ENCODE measurements around the gene PRICKLE2.
"Not testable (repeated sequence)": the region's sequence is repeated elsewhere in the genome, so short reads cannot be mapped to it uniquely, and the experiment has no call there.

The PRICKLE2 gene

DNA sequence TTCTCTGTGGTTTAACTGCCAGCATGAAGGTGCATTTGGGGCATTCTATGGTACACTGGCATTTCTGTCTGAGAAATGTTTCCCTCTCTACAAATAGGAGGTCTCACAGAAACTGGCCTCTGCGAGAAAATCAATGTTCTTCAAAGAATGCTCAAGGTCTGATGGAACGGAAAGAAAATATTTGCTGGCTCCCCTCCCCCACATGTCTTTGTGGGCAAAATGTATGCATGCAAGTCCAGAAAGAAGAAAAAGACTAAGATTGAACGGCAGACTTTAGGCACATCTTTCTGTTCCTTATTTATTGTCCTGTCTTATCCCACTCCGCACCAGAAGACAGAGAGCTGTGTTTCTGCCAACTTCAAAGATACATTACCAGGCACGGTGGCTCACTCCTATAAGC lies 118.1 kb downstream of the PRICKLE2 start:
- in situ Hi-C loops (cut with HindIII; ENCODE audit: low sequenced_read_pairs), result no loop called here

DNA sequence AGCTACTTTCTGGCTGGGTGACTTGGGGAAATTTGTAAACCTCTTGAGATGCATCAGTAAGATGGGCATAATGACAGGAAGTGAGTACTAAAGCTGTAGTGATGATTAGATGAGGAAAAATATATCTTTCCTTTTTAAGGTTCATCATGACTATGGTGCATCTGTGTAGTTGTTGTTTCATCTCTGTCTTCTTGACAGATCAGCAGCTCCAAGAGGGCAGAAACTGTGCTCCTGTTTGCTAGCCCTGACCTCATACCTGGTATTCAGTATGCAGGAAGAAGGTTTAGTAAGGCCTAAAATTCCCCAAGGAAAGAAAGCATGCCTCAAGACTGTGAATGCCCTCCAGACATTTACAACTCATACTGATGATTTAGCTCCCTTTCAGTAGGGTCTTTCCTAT lies 119.5 kb downstream of the PRICKLE2 start:
- in situ Hi-C loops (cut with HindIII; ENCODE audit: low sequenced_read_pairs), result no loop called here

DNA sequence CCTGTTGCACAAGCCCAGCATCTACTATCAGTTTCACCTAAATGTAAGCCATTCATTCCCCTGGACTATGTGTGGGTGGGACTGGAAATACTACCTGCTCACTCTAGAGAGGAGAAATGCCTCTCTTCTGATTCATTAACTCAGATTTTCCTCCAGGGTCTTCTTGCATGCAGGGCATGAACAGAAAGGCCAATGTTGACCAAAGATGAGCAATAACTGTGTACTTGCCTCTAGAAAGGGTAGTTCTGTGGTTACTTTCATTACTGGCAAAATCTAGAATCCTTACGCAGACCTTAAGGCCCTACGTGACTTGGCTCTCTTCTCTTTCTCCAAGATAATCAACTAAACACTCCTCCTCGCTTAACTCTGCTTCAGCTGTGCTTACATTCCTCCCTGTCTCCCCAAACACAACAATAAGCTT lies 120.6 kb downstream of the PRICKLE2 start:
- in situ Hi-C loops (cut with HindIII; ENCODE audit: low sequenced_read_pairs), result no loop called here

DNA sequence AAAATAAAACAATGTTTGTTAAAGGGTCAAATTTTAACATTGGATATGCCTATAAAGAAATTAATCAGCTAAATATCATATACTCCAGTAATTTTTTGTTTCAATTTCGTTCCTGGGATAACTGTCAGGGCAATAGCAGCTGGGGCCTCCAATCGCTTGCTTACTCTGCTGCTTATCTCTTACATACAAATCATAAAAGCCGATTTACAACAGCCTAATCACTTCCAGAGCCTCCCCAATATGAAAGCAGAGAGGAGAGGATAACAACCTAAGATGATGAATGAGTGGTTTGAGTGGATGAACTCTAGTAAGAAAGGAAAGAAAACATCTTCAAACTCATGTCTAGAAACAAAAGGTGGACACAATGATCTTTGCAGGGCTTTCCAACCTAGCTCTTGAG lies 121.3 kb downstream of the PRICKLE2 start:
- in situ Hi-C loops (cut with HindIII; ENCODE audit: low sequenced_read_pairs), result no loop called here

DNA sequence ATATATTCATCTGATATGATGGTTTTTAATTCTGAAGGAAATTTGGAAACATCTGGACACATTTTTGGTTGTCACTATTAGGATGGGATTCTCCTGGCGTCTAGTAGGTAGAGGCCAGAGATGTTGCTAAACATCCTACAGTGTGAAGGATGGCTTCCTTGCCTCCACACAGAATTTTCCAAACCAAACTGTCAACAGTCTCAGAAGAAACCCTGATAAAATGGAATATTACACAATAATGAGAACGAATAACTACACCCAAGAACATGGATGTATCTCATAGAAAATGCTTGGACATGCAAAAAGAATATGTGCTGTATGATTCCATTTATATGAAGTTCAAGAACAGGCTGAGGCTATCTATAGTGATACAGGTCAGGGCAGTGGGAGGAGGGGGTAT lies 122.1 kb downstream of the PRICKLE2 start:
- in situ Hi-C loops (cut with HindIII; ENCODE audit: low sequenced_read_pairs), result no loop called here

DNA sequence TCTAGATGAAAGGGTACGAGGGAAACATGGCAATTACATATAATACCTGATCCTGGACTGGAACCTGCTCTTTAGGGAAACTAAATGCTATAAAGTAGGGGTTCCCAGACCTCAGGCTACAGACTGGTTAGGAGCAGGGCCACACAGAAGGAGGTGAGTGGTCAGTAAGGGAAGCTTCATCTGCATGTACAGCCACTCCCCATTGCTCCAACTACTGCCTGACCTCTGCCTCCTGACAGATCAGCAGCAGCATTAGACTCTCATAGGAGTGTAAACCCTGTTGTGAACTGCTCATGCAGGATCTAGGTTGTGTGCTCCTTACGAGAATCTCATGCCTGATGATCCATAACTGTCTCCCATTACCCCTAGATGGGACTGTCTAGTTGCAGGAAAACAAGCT lies 123.1 kb downstream of the PRICKLE2 start:
- in situ Hi-C loops (cut with HindIII; ENCODE audit: low sequenced_read_pairs), result no loop called here

DNA sequence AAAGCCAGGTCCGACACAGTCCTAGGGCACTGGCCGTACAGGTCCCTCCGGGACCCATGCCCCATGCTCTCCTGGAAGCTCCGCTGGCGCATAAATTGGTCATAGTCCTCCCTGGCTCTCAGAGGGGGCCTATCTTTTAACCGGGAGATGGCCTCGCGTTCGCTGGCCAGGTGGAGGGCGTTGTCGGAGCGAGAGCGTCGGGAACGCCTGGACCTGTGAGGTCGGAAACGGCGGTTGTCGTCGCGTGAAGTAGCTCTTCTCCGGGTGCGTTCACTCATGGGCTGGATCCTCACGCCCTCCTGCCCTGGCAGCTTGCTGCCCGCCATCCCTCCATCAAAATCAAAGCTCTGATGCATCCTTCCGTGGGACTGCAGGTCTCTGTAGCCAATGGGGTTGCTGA lies 126.0 kb downstream of the PRICKLE2 start:
- in situ Hi-C loops (cut with HindIII; ENCODE audit: low sequenced_read_pairs), result no loop called here

DNA sequence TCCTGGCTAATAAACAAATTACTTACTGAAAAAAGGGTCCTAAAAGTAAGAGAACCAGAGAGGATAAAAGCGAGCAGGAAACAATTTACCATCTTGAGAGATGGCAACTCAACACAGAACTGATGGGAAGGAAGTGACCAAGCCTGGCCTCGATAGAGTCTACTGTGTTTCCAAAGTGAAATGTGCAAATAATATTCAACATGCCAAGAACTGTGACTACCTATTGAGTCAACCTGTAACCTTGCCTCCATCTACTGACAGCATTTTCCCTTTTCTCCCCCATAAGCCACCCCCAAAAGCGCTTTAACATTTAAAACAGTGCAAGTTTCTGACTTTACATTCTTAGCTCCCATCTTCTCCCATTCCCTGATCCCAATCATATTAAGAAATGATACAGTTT lies 126.6 kb downstream of the PRICKLE2 start:
- in situ Hi-C loops (cut with HindIII; ENCODE audit: low sequenced_read_pairs), result no loop called here

DNA sequence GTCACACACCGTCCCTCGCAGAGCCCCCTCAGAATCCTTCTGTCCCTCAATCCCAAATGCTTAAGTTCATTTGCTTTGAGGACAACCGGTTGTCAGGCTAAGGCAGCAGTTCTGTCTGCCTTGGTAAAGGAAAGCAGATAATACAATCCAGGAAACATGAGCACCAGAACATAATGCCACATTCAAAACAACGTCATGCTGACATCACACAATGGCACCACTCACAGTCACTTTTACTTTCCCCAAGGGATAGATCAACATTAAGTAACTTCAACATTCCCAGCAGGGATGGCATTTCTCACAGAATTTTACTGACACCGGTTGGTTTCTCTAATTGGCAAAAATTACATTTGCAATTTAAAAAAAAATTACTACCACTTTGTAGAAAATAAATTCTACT lies 127.3 kb downstream of the PRICKLE2 start:
- in situ Hi-C loops (cut with HindIII; ENCODE audit: low sequenced_read_pairs), result no loop called here

DNA sequence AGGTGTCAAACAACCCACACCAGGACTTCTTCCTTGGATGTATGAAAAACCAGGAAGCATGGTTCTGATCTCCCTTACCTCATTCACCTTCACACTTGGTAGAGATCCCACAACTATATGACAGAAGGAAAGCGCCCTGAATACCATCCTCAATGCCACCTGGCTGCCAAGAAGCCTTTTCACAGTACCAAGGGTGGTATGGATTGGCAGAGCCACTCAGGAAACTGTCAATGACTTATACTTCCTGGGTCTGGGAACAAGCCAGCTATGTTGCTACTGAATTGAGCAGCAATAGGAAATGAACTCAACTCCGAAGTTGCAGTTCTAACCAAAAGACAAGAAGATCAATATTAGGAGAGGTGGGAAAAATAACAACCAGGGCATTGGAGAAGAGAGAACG lies 129.5 kb downstream of the PRICKLE2 start:
- in situ Hi-C loops (cut with HindIII; ENCODE audit: low sequenced_read_pairs), result no loop called here

DNA sequence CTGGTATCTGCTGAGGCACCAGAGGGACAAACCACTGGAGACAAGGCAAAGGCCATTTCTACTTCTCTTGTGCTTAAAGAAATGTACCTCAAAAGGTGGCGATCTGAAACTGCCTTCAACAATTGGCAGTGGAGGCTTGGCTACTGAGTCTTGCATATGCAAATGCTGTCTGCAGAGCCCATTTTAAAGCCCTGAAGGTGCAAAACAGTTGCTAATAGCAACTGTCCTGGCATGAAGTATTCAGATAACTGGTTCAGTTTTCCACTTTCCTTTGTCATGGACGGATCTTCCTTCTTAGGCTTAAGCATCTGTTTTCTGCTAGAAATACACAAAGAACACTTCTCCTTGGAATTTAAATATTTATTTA lies 130.6 kb downstream of the PRICKLE2 start:
- in situ Hi-C loops (cut with HindIII; ENCODE audit: low sequenced_read_pairs), result no loop called here

DNA sequence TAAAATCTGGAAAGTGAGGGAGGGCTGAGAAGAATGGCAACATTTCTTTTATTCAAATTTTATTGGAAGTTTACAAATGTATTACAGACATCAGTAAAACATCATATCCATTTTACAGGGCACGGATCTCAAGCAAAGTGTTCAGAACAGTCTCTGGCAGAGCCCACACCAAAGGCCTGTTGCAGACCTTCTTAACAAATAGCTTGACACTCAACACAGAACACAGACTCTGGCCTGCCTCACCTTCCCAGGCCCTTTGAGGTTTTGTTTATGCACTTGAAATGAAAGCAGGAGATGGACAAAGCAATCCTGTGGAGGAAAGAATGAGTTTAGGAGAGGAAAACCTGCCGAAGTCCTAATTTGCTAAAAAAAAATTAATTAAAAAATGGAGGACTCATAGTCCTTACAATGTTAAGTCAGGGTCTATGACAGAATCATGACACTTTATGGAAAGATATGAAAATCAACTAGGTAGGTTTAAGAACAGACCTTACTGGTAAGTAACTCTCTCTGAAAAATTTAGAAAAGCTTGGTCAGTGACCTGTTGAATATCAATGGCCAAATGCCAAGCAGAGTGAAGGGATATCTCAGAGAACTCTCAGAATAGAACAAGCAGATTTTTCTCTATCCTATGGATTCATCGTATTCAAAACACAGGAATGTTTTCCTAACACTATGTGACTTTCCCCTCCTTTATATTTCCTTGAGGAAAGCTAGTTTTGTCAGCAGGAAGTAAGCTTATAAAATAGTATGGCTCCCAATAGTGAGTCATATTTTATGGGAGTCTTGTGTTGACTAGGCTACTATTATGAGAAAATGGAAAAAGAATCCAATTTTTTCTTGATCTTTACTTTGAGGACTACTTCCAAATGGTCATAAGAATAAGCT lies 131.2 kb downstream of the PRICKLE2 start:
- in situ Hi-C loops (cut with HindIII; ENCODE audit: low sequenced_read_pairs), result no loop called here

DNA sequence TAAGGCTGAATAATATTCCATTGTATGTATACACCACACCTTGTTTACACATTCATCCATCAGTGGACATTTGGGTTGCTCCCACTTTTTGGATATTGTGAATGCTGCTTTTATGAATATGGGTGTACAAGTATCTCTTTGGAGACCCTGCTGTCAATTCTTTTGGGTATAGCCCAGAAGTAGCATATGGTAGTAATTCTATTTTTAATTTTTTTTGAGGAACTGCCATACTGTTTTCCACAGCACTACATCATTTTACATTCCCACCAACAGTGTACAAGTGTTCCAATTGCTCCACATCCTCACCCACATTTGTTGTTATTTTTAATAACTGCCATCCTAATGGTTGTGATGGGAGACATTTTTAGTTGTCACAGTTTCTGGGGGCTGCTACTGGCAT lies 132.1 kb downstream of the PRICKLE2 start:
- in situ Hi-C loops (cut with HindIII; ENCODE audit: low sequenced_read_pairs), result no loop called here

DNA sequence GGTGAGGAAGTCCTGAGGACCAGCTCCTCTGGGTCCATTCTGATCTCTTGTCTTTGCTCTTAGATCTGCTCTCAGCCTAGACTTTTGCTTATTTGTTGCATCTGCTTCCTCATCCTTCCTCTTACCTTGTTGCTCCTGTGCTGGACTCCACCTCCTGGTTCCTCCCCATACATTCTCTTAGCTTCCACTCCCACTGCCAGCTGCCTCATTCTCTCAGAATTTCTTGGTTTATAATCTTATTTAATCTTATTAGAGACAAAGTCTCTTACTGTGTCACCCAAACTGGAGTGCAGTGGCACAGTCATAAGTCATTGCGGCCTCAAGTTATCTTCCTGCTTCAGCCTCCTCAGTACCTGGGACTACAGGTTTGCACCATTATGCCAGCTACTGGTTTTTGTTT lies 133.8 kb downstream of the PRICKLE2 start:
- in situ Hi-C loops (cut with HindIII; ENCODE audit: low sequenced_read_pairs), result no loop called here

DNA sequence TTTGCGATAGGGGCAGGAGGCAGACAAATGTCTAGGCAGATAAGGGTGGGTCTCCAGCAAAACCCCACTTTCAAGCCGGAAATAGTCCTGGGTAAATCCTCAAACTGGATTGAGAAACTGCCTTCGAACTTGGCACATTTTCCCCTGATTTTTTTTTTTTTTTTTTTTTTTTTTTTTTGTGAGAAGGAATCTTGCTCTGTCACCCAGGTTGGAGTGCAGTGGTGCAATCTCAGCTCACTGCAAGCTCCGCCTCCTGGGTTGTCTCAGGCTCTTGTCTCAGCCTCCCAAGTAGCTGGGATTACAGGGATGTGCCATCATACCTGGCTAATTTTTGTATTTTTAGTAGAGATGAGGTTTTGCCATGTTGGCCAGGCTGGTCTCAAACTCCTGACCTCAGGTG lies 135.9 kb downstream of the PRICKLE2 start:
- in situ Hi-C loops (cut with HindIII; ENCODE audit: low sequenced_read_pairs), result not testable (repeated sequence)

DNA sequence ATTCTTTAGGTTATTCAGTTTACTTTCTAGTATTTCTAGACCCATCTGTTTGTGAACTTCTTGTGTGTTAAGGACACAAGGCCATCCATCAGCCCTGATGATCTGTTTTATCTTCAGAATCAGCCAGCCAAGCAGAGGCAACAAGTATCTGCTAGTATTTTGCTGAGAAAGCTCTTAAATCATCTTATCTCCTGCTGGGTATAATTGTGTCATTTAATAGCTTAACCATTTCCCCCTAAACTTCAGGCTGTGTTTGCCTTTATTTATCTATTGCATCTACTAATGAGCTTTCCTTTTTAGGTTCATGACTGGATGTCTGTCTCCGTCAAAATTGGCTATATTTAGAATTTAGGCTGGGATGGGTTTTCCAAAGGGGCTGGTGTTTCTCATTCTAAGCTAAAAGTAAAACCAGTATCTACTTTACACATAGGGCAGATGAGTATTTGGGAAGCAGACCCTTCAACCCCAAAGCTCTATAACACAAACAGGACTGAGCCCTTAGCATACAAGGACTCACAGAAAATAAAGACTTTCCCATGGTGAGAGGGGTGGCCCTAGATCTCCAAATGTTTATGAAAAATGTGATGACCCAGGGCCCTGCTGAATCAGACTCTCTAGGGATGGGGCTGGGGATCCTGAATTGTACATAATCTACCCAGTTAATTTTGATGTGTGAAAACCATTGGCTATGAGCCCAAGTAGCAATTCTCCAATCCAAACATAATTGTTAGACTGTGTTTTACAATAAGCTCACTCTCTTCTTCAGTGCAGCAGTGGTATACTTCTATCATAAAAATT lies 136.7 kb downstream of the PRICKLE2 start:
- in situ Hi-C loops (cut with HindIII; ENCODE audit: low sequenced_read_pairs), result no loop called here

DNA sequence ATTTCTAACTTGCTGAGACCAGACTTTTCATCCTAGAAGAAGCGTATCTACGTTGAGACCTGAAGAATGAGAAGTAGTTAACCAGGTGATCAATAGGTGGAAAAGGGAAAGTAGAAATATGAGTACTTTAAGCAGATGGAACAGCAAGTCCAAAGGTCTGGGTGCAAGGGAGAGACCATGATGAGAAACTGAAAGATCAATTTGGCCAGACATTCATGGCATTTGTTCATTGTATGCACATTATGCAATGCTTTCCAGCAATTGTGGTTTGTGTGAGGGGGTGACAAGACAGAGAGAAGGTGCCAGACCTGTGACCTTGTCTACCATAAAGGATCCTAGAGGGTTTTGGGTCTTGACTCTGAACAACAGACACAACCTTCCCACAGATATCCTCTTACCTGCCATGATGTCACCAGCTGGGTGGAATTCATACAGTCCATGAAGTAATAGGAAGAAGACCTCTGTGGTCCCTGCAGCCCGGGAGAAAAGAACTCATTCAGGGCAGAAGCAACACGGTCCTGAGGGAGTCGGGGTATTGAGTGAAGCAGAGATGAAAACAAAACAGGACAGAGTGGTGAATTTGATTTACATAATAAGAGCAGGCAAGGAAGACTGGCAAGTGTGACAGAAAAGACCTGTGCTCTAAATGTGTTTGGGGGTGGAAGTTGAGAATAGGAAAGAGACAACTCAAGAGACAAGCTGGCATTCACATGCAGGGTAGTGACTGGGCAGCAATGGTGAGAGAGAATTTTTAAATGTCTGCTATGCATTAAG lies 138.6 kb downstream of the PRICKLE2 start:
- in situ Hi-C loops (cut with HindIII; ENCODE audit: low sequenced_read_pairs), result no loop called here

DNA sequence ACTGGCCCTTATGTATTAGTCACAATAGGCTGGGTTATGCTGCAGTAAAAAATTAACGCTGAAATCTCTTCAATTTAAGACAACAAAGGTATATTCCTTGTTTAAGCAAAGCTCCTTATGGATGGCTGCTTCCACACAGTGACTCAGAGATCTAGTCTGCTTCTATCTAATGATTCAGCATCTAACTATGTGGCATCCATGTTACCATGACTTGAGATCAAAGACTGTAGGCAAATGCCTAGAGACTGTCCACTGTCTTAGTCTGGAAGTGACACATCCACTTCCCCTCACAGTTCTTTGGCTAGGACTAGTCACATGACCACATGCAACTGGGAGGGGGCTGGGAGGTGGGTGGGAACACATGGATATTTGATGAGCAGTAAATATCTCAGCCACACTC lies 140.6 kb downstream of the PRICKLE2 start:
- in situ Hi-C loops (cut with HindIII; ENCODE audit: low sequenced_read_pairs), result no loop called here

DNA sequence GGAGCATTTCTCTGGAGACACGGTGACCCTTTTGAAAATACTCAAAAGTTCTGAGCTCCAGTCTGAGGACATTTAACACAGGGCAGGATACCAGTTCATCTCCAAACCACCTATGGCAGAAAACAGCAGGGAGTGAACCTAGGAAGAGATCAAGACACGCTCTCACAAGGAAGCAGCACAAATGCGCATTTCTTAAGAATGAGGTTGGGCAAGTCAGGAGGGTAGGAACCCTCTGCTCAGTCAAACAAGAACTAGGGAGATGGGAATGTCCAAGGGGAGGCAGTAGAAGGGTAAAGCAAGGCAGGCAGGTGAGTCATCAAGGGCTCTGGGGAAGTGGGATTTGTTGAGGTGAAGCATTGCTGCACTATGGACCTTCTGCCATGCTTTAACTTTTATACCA lies 141.7 kb downstream of the PRICKLE2 start:
- in situ Hi-C loops (cut with HindIII; ENCODE audit: low sequenced_read_pairs), result no loop called here

DNA sequence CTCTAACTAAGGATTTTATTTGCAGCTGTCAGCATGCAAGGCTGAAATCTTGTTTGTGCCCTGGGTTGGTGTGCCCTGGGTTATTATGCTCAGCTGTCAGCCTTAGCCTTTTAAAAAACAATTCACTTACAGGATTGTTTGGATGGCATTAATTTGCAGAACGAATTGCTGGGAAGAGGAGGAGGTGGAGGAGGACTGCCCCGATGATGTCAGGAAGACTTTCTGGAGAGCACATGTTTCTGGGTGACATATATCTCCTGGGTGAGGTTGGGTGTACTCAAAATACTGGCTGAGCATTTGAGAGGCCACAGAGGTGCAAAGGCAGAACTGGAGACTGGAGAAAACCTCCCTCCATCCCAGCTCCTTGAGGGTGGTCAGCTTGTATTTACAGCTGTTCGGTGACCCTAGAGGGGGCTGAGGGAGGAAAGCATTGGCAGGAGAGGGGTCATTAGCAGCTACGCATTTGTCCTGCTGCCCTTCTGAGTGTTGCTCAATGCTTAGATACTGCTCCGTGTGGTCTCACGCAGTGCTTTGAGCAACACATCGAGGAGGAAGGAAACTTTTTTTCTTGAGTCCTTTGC lies 142.2 kb downstream of the PRICKLE2 start:
- in situ Hi-C loops (cut with HindIII; ENCODE audit: low sequenced_read_pairs), result no loop called here

DNA sequence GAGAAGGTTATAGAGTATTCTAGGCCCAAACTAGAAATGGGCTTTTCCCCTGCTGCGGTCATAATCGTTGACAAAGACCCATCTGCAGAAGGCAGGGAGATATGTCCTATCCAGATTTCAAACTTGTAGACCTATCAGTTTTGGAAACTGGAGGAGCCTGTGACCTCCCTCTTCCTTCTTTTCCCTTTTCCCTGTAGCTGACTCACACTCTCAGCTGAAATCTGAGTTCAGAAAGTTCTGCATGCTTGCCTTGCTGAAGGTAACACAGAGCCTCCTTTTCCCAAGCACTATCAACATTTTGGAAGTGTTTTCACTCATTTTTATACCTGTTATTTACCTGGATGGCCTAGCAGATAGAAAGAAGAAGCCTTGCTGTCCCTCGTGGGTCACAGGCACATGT lies 142.9 kb downstream of the PRICKLE2 start:
- in situ Hi-C loops (cut with HindIII; ENCODE audit: low sequenced_read_pairs), result no loop called here
